Glomerular visceral epithelial cell (primary cell): ENCODE measurements around the gene KIF16B.
"Not testable (repeated sequence)": the region's sequence is repeated elsewhere in the genome, so short reads cannot be mapped to it uniquely, and the experiment has no call there.

Experiments used
- DNase-seq: peaks from one replicate; pipeline ENCODE4 v3.0.0-alpha.2; 2016; ENCODE audit errors: extremely low spot score

Gene KIF16B

GRCh38 chr20:16292226-16292880 is 280.9 kb downstream of the KIF16B start:
- DNase-seq = no peak

GRCh38 chr20:16290358-16290757 is 282.9 kb downstream of the KIF16B start:
- DNase-seq = no peak

GRCh38 chr20:16287776-16288175 is 285.5 kb downstream of the KIF16B start:
- no peak for DNase-seq

- DNase-seq = no peak
These were observed 286.6 kb downstream of the KIF16B start for GRCh38 chr20:16286601-16287000.

- DNase-seq = no peak
These were observed 288.7 kb downstream of the KIF16B start for GRCh38 chr20:16284385-16285100.

GRCh38 chr20:16283978-16284377 is 289.3 kb downstream of the KIF16B start:
- peak; percentile 25 for DNase-seq

- DNase-seq = no peak
These were observed 289.9 kb downstream of the KIF16B start for GRCh38 chr20:16283307-16283706.

- no peak for DNase-seq
These were observed 293.0 kb downstream of the KIF16B start for GRCh38 chr20:16280219-16280618.

- no peak for DNase-seq
These were observed 293.9 kb downstream of the KIF16B start for GRCh38 chr20:16279320-16279719.

GRCh38 chr20:16273812-16274555 is 299.3 kb downstream of the KIF16B start:
- DNase-seq = no peak

- DNase-seq = no peak
These were observed 300.4 kb downstream of the KIF16B start for GRCh38 chr20:16272780-16273360.

GRCh38 chr20:16271450-16271849 is 301.8 kb downstream of the KIF16B start:
- no peak for DNase-seq

- DNase-seq = no peak
These were observed 302.3 kb downstream of the KIF16B start for GRCh38 chr20:16270989-16271388.

- no peak for DNase-seq
These were observed 302.8 kb downstream of the KIF16B start for GRCh38 chr20:16270314-16270931.

- no peak for DNase-seq
These were observed 305.7 kb downstream of the KIF16B start for GRCh38 chr20:16267526-16267925.

GRCh38 chr20:16265334-16265733 is 307.9 kb downstream of the KIF16B start:
- no peak for DNase-seq

GRCh38 chr20:16263582-16263981 is 309.7 kb downstream of the KIF16B start:
- no peak for DNase-seq

GRCh38 chr20:16262594-16262993 is 310.7 kb downstream of the KIF16B start:
- DNase-seq = no peak

GRCh38 chr20:16261733-16262273 is 311.4 kb downstream of the KIF16B start:
- no peak for DNase-seq

- peak; percentile 71 for DNase-seq
These were observed 312.3 kb downstream of the KIF16B start for GRCh38 chr20:16260911-16261310.

GRCh38 chr20:16260133-16260532 is 313.1 kb downstream of the KIF16B start:
- DNase-seq = not testable (repeated sequence)

GRCh38 chr20:16258766-16259165 is 314.5 kb downstream of the KIF16B start:
- no peak for DNase-seq
